ENCODE measurements around the gene SAP30L.

DNA sequence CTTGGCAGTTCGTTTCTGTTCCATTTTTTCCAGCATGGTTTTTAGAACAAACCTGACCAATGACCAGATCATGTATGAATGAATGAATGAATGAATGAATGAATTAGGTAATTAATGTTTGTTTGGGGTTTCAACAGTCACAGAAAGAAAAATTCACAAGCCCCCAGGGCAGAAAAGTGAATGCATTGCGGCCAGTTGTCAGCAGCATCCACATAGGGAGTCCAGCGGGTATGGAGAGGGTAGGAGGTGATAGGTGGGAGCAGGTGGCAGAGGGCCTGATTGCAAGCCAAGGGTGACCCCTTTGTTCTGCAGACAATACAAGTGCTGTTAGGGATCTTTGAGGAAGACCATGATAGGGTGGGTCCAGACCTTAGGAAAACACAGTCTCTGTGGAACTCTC is 49.7 kb upstream of the SAP30L start:
- no peak for TF ChIP-seq EZH2 (IDR thresholded peaks at IDR 0.05; ENCODE audit: insufficient read depth, poor library complexity, severe bottlenecking)
- TF ChIP-seq EZH2phosphoT487 (IDR thresholded peaks at IDR 0.05; ENCODE audit: insufficient read depth, low read depth) = no peak
